RWPE2 (cell line): ENCODE data around the gene CACNA2D2.
A peak's percentile ranks its signal among the peaks of the same experiment; 100 is the strongest.

Experiments used
- ATAC-seq: fragments of 200-7000 bp; cut with Tn5 transposase; 3 replicates; pipeline ENCODE4 v1.9.1; 2021; ENCODE audit warnings: low read depth
- DNase-seq: peaks from one replicate; pipeline ENCODE4 v3.0.0-alpha.2; 2020; ENCODE audit warnings: low spot score
- H3K27ac ChIP-seq: fragments of 450-650 bp; 2 replicates; pipeline ENCODE4 v1.5.1; 2017; ENCODE audit warnings: mild to moderate bottlenecking; ENCODE audit not compliant: poor library complexity, severe bottlenecking
- H3K27me3 ChIP-seq: fragments of 250-450 bp; sonication (Bioruptor Pico); 2 replicates; pipeline ENCODE4 v1.5.1; 2021; ENCODE audit warnings: mild to moderate bottlenecking, moderate library complexity; ENCODE audit not compliant: insufficient read depth, poor library complexity, severe bottlenecking
- H3K36me3 ChIP-seq: fragments of 250-450 bp; sonication (Bioruptor Pico); 2 replicates; pipeline ENCODE4 v1.5.1; 2020; ENCODE audit warnings: low read depth, mild to moderate bottlenecking, moderate library complexity
- H3K4me1 ChIP-seq: fragments of 250-450 bp; sonication (Bioruptor Pico); 2 replicates; pipeline ENCODE4 v1.5.1; 2021; ENCODE audit warnings: mild to moderate bottlenecking, moderate library complexity; ENCODE audit not compliant: insufficient read depth, poor library complexity, severe bottlenecking
- H3K4me3 ChIP-seq: fragments of 250-450 bp; sonication (Bioruptor Pico); 2 replicates; pipeline ENCODE4 v1.5.1; 2021; ENCODE audit warnings: mild to moderate bottlenecking, moderate library complexity; ENCODE audit not compliant: severe bottlenecking
- H3K9me3 ChIP-seq: fragments of 250-450 bp; sonication (Bioruptor Pico); 2 replicates; pipeline ENCODE4 v1.5.1; 2021; ENCODE audit warnings: mild to moderate bottlenecking, moderate library complexity; ENCODE audit not compliant: severe bottlenecking
- TF ChIP-seq, protein P1 (sequence below): fragments of 450-650 bp; IDR thresholded peaks from one replicate; pipeline ENCODE4 v1.5.1; 2017; ENCODE audit warnings: mild to moderate bottlenecking, moderate library complexity; ENCODE audit not compliant: poor library complexity, severe bottlenecking

Gene CACNA2D2

DNA sequence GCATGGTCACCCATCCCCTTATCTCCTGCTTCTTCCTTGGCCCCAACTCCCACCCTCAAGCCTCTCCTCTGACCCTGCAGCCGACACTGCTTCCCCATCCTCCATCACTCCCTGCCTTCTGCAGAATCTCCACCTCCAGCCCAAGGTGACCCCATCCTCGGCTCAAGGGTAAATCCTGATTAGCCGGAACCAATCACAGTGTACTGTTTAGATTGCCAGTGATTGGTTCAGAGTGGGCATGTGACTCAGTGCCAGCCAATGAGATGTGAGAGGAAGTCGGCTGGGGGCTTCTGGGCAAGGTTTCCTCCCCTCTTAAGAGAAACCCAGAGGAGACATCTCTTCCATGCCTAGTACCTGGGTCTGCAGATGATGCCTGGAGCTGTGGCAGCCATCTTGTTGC lies 10.3 kb downstream of the CACNA2D2 start:
- H3K27ac ChIP-seq = no peak overlapping the region
- H3K4me3 ChIP-seq = no peak overlapping the region
- TF ChIP-seq, protein P1, sequence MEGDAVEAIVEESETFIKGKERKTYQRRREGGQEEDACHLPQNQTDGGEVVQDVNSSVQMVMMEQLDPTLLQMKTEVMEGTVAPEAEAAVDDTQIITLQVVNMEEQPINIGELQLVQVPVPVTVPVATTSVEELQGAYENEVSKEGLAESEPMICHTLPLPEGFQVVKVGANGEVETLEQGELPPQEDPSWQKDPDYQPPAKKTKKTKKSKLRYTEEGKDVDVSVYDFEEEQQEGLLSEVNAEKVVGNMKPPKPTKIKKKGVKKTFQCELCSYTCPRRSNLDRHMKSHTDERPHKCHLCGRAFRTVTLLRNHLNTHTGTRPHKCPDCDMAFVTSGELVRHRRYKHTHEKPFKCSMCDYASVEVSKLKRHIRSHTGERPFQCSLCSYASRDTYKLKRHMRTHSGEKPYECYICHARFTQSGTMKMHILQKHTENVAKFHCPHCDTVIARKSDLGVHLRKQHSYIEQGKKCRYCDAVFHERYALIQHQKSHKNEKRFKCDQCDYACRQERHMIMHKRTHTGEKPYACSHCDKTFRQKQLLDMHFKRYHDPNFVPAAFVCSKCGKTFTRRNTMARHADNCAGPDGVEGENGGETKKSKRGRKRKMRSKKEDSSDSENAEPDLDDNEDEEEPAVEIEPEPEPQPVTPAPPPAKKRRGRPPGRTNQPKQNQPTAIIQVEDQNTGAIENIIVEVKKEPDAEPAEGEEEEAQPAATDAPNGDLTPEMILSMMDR = no peak
- H3K4me1 ChIP-seq = no peaks in the 10 kb centered on the region
- H3K27me3 ChIP-seq = no peaks in the 10 kb centered on the region
- H3K9me3 ChIP-seq = no peaks in the 10 kb centered on the region
- no peaks in the 10 kb centered on the region for H3K36me3 ChIP-seq
- ATAC-seq = no peak
- no peak for DNase-seq

DNA sequence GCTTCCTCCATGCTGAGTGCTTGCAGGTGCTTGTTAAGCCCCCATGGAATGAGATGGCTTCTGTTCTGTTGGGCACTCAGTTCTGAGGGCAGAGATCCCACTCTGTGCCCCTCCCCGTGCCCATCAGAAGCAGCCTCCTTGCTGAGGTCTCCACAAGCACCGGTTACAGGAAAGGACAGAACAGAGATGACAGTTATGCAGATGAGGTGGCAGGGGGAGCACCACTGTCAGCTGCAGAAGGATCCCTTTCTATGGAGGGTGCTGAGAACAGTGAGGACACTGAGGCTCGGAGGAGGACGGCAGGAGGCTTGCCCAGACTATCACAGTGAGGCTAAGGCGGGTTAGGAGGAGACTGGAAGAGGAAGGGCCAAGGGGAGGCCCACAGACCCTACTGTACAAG lies 12.4 kb downstream of the CACNA2D2 start:
- H3K4me3 ChIP-seq = no peak overlapping the region
- H3K4me1 ChIP-seq = no peaks in the 10 kb centered on the region
- no peak for ATAC-seq

DNA sequence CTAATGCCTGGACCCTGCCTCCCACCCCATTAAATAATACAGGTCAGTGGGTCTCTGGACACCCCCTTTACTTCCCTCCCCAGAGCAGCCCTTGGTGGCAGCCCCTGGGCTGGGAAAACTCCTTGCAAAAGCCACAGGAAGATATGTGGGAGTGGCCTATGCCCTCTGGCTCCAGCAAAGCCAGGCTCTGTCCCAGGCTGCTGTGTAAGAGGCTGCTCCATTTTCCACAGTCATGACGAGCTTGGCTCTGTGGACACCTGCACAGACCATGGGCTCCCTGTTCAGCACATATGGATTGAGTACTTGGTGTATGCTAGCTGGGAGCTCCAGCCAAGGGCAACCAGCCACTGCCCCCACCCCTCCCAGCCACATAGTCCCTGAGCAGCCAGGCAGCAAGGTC lies 13.0 kb downstream of the CACNA2D2 start:
- TF ChIP-seq, protein P1 = no peak
- no peaks in the 10 kb centered on the region for H3K9me3 ChIP-seq
- no peak overlapping the region for H3K27ac ChIP-seq
- no peaks in the 10 kb centered on the region for H3K4me1 ChIP-seq
- no peak overlapping the region for H3K4me3 ChIP-seq
- no peaks in the 10 kb centered on the region for H3K36me3 ChIP-seq
- no peaks in the 10 kb centered on the region for H3K27me3 ChIP-seq
- DNase-seq (no peak), ATAC-seq (no peak)

More for the DNA sequence above, 12.4 kb downstream of the CACNA2D2 start:
- Histone ChIP-seq H3K27ac (no peak overlapping the region), H3K36me3 (no peaks in the 10 kb centered on the region), H3K9me3 (no peaks in the 10 kb centered on the region), H3K27me3 (no peaks in the 10 kb centered on the region)
- TF ChIP-seq, protein P1 = no peak
- DNase-seq = no peak

DNA sequence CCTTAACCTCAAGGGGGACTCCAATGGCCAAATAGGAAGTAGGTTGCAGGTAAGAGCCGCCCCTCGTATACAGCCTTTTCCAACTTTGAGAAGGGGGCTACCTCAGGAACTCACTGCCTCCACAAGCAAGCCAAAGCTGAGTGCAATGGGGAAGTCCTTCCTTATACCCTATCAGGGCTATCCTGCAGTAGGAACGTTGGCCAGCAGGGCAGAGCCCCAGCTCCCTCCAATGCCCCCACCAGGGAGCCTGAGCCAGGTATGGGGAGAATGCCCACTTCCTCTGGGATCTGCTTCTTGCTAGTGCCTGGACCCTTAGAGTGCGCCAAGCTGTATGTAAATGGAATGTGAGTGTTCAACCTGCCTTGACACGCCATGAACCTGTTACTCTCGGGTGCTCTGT lies 16.3 kb downstream of the CACNA2D2 start:
- Histone ChIP-seq H3K36me3 (no peaks in the 10 kb centered on the region), H3K4me1 (no peaks in the 10 kb centered on the region), H3K4me3 (no peak overlapping the region), H3K27ac (no peak overlapping the region), H3K9me3 (no peaks in the 10 kb centered on the region), H3K27me3 (no peaks in the 10 kb centered on the region)
- TF ChIP-seq, protein P1 = no peak
- ATAC-seq = peak; percentile 19; the same call in 1 of the 3 replicates
- DNase-seq = no peak

DNA sequence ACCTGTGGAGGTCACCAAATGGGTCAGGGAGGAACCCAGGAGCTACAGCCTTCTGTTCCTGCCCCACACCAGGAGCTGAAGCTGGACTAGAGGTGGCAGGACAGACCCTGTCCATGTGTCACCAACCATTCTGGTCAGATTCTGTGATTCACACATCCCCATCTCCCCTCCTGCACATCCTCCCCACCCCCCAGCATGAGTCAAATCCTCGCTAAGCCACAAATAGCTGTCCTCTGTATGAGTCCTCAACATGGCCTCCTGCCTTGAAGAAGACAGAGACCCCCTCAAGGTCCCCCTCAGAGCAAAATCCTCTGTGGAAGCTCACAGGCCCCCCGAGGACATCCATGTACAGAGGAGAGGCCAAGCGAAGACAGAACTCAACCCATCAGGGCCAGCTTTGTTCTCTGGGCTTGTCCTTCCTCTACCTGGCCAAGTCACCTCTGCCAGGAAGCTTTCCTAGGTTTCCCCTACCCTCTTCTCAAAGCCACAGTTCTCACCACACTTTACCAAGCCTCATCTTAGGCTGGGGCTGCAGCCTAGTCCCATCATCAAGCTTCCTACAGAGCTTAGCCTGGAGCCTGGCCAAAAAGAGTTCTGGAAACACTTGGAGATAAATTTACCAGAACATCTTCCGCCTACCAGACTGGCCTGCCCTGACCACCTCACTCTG lies 17.1 kb downstream of the CACNA2D2 start:
- TF ChIP-seq, protein P1 = no peak
- no peak for DNase-seq
- no peak for ATAC-seq
- Histone ChIP-seq H3K27me3 (no peaks in the 10 kb centered on the region), H3K4me3 (no peak overlapping the region), H3K36me3 (no peaks in the 10 kb centered on the region), H3K9me3 (no peaks in the 10 kb centered on the region), H3K4me1 (no peaks in the 10 kb centered on the region), H3K27ac (no peak overlapping the region)
